Mesodermal cell (in vitro differentiated cells): ENCODE results near the gene TFDP1.

Experiments
- H3K27ac ChIP-seq: 2 replicates; pipeline ENCODE4 v1.7.0; 2013; ENCODE audit warnings: mild to moderate bottlenecking, low read depth, low read length, moderate library complexity; ENCODE audit not compliant: severe bottlenecking
- H3K36me3 ChIP-seq: 2 replicates; pipeline ENCODE4 v1.7.1; 2013; ENCODE audit warnings: mild to moderate bottlenecking, low read length, moderate library complexity; ENCODE audit not compliant: control insufficient read depth, insufficient read depth
- H3K4me1 ChIP-seq: one replicate; pipeline ENCODE4 v1.7.1; 2013; ENCODE audit warnings: mild to moderate bottlenecking, low read length; ENCODE audit not compliant: insufficient read depth, control insufficient read depth, poor library complexity, severe bottlenecking
- H3K4me3 ChIP-seq: 2 replicates; pipeline ENCODE4 v1.7.0; 2013; ENCODE audit warnings: low read length, control low read depth, mild to moderate bottlenecking; ENCODE audit not compliant: insufficient read depth, poor library complexity, severe bottlenecking; ENCODE audit errors: extremely low read depth
- H3K9me3 ChIP-seq: 2 replicates; pipeline ENCODE4 v1.7.1; 2013; ENCODE audit warnings: mild to moderate bottlenecking, low read length, moderate library complexity; ENCODE audit not compliant: control insufficient read depth
- WGBS, 2 experiments: methylation state at CpG; one replicate each; pipeline ENCODE4 v1.1.5; 2013; ENCODE audit warnings: missing lambda C conversion rate in 2 of 2; ENCODE audit not compliant: insufficient coverage in 2 of 2; 5-methylcytosine and 5-hydroxymethylcytosine counted together

Gene TFDP1

DNA sequence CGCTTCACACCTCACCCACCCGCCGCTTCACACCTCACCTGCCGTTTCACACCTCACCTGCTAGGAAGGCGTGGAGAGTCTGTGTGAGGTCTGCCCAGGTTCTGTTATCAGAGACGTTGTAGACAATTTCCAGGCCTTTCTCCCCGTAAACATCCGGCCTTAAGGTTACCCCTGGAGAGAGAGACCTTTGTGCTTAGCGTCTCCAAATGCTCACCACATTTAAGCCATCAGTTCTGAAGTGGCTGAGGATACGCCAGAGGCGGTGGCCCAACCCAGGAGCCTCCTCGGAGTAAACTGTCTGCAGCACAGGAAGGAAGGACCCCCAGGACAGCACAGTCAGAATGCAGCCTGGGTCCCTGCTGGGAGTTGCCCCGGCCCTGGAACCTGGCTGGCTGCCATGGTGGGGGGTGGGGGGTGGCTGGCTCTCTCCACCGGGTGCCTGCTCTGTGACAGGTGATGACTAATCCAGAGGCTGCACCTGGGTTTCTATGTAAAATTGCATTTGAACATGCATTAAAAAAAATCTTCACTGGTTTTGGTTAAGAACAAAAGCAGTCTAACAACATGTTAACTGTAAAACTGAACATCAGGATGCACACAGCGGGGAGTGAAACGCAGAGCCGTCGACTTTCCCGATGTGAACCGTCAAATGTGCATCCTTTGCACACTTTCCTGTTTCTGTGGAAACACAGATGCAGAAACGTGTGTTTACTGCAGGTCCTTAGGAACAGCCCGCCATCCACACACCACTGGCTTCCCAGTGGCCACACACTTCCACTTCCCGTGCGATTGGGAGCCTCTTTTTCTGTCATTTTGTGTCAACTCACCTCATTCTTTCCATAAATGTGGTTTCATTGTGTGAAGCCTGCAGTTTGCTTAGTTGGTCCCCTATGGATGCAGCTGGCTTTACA is 69.0 kb downstream of the TFDP1 start:
- Histone ChIP-seq H3K4me3 (no peak overlapping the region), H3K4me1 (no peaks in the 10 kb centered on the region), H3K36me3 (peaks cover 3% of the 10 kb centered on the region), H3K27ac (no peak overlapping the region), H3K9me3 (no peaks in the 10 kb centered on the region)
- WGBS, 2 experiments, result 84 to 88% methylated on average over 14 to 21 of the region's 24 CpGs

DNA sequence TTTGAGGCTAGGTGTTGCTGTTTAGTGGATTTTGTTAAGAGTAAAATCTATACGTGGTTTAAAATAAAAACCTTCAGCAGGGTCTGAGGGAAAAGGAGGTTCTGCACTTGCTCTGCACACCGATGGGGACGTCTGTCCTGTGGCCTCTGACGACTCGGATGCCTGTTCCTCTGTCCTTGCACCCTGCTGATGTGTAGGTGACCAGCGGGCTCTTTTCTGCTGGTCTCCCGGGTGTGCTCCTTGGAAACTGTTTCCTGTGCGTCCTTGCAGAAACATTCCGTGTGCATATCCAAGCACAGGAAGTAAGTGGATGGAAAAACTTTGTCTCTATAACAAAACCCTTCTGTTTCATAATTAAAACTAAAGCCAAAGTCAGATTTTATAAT is 69.6 kb downstream of the TFDP1 start:
- Histone ChIP-seq H3K27ac (no peak overlapping the region), H3K9me3 (no peaks in the 10 kb centered on the region), H3K36me3 (no peaks in the 10 kb centered on the region), H3K4me3 (no peak overlapping the region), H3K4me1 (no peaks in the 10 kb centered on the region)
- 85 to 90% methylated on average over 7 of the region's 9 CpGs for WGBS, 2 experiments

DNA sequence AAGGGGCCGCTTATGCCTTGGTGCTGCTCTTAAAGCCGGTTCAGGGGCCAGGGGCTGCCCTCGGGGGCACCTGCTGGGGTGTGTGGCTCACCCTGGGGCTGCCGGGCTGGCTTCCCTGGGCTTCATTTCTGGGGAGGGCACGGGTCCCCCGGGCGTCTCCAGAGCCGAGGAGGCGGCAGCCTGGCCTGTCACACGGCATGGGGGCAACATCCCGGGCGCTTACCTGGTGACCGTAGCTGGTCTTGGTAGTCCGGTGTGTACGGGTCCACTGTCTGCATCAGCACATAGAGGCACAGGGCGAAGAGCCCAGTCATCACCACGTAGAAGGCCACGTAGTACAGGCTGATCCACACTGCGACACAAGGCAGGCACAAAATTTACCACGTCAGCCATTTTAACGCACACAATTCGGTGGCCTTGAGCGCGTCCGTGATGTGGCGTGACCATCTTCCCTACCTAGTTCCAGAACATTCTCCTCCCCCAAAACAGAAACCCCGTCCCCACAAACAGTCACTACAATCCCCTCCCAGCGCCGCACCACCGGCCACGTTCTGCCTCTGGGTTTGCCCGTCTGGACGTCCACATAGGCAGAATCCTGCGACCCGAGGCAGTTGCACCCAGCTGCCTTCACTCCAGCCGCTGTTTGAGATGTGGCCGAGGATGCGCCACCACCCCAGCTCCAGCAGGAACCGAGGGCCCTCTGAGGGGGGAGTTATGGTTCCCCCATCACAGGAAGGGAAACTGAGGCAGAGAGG is 70.2 kb downstream of the TFDP1 start:
- no peaks in the 10 kb centered on the region for H3K36me3 ChIP-seq
- H3K9me3 ChIP-seq, result no peaks in the 10 kb centered on the region
- WGBS, 2 experiments, result 91 to 93% methylated on average over 38 to 39 of the region's 39 CpGs
- no peak overlapping the region for H3K27ac ChIP-seq
- no peaks in the 10 kb centered on the region for H3K4me1 ChIP-seq
- no peak overlapping the region for H3K4me3 ChIP-seq

DNA sequence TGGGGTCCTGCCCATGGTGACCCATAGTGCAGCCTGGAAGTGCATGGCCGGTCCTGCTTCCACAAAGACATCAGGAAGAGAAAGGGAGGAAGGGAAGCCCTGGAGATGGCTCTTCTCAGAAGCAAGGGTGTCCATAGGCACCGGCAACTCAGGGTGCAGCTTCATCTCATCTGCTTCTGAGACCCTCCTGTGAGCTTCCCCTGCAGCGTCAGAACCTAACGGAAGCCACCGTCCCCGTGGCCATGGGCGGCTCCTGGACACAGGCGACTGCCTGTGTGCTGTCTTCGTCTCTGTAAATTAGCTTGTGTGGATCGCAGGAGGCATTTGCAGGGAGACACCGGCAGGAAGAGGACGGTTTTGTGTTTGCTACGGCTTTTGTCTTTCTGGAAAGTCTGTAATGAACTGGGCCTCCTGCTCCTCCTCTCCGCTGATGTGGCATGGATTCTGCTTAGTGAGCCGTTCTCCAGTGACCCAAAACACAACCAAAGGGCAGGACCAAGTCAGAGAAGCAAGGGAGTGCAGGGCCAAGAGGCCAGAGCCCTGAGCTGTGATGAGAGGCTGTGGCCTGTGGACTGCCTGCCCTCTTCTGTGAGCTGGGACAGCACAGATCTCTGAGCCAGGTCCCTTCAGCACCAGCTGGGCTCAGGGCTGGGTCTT is 70.9 kb downstream of the TFDP1 start:
- Histone ChIP-seq H3K4me3 (no peak overlapping the region), H3K27ac (no peak overlapping the region), H3K4me1 (no peaks in the 10 kb centered on the region), H3K9me3 (no peaks in the 10 kb centered on the region), H3K36me3 (no peaks in the 10 kb centered on the region)
- WGBS, 2 experiments, result 92 to 97% methylated on average over 14 to 15 of the region's 15 CpGs

DNA sequence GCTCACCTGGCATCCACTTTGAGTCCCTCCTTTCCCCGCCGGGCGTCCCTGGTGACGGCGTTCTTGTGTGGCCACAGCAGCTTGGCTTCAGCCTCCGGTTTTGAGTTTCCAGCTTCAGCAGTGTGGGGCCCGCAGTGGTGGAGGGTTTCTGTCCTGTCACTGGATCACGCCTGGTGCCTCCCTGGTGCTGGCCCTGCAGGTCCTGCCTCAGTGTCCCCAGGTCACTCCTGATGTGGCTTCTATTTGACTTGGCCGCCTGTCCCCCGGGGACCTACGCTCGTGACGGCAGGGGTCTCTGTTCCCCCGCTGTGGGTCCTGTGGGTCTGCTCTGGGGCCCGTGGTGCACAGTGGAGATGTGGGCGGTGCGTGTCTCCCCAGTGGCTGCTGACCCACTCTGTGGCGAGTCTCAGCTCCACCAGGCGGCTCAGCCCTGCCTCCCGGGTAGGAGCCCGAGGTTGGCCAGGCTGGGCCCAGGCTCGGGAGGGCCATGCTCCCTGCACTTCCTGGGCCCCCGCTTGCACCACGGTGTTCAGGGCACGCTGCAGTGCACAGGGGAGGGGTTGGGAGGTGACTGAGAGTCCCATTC is 71.5 kb downstream of the TFDP1 start:
- H3K9me3 ChIP-seq, result no peaks in the 10 kb centered on the region
- H3K4me1 ChIP-seq, result no peaks in the 10 kb centered on the region
- H3K4me3 ChIP-seq, result no peak overlapping the region
- H3K36me3 ChIP-seq, result no peaks in the 10 kb centered on the region
- WGBS, 2 experiments, result 95% methylated on average over 17 to 25 of the region's 25 CpGs
- no peak overlapping the region for H3K27ac ChIP-seq

- Histone ChIP-seq H3K27ac (no peak overlapping the region), H3K36me3 (no peaks in the 10 kb centered on the region), H3K9me3 (no peaks in the 10 kb centered on the region), H3K4me3 (no peak overlapping the region), H3K4me1 (no peaks in the 10 kb centered on the region)
- WGBS, 2 experiments, result 91 to 93% methylated on average over 33 of the region's 42 CpGs
These were observed 72.5 kb downstream of the TFDP1 start for GRCh38 chr13:113656831-113657671.

GRCh38 chr13:113657851-113658741 is 73.5 kb downstream of the TFDP1 start, which contains the start of gene ATP4B:
TSS of gene ATP4B (minus strand) at chr13:113658198. CDS start at chr13:113658144, 54 bp downstream.
- Histone ChIP-seq H3K27ac (no peak within 1 kb of the TSS), H3K4me1 (no peaks in the 10 kb centered on the region), H3K36me3 (no peaks in the 10 kb centered on the region), H3K4me3 (no peak within 1 kb of the TSS), H3K9me3 (no peaks in the 10 kb centered on the region)
- 94 to 95% methylated on average over 38 to 40 of the region's 47 CpGs for WGBS, 2 experiments

- H3K4me1 ChIP-seq, result no peaks in the 10 kb centered on the region
- H3K9me3 ChIP-seq, result no peaks in the 10 kb centered on the region
- H3K4me3 ChIP-seq, result no peak overlapping the region
- no peaks in the 10 kb centered on the region for H3K36me3 ChIP-seq
- WGBS, 2 experiments, result 85 to 90% methylated on average over 11 to 12 of the region's 14 CpGs
- H3K27ac ChIP-seq, result no peak overlapping the region
These were observed 74.3 kb downstream of the TFDP1 start for GRCh38 chr13:113658836-113659235.

DNA sequence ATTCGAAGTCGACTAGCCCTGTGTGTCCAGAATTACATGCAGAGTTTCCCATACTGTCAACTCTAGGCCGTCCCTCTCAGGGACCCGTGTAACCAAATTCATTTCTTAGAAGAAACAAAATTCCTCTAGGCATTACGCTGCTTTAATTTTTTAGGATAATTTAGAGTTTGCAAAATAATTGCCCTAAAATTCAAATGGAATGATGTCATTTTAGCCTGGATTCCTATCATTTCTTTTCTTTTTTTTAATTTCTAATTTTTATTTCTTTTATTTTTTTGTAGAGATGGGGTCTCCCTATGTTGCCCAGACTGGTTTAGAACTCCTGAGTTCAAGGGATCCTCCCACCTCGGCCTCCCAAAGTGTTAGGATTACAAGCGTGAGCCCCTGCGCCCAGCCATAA is 74.8 kb downstream of the TFDP1 start:
- 98 to 100% methylated on average over 5 to 6 of the region's 8 CpGs for WGBS, 2 experiments
- Histone ChIP-seq H3K27ac (no peak overlapping the region), H3K36me3 (no peaks in the 10 kb centered on the region), H3K4me1 (no peaks in the 10 kb centered on the region), H3K9me3 (no peaks in the 10 kb centered on the region), H3K4me3 (no peak overlapping the region)
